Type B pancreatic cell (in vitro differentiated cells): Measurements from ENCODE around the gene ZSWIM3. TPM values are rescaled to one million over a fixed set of nuclear protein-coding genes. Genes with fewer than 3 reads are reported as not detected.

Experiments used
- DNase-seq: peaks from one replicate; pipeline ENCODE4 v3.0.0; 2021; ENCODE audit warnings: mixed read lengths; ENCODE audit not compliant: unreplicated experiment; ENCODE audit errors: extremely low spot score
- H3K27ac Mint-ChIP-seq: 2 replicates; pipeline ENCODE4 v1.8.0; 2021; ENCODE audit warnings: mild to moderate bottlenecking, mixed read lengths
- H3K27me3 Mint-ChIP-seq: 2 replicates; pipeline ENCODE4 v1.8.0; 2021; ENCODE audit warnings: mixed read lengths
- H3K36me3 Mint-ChIP-seq: 2 replicates; pipeline ENCODE4 v1.8.0; 2021; ENCODE audit warnings: mixed read lengths
- H3K4me1 Mint-ChIP-seq: one replicate; pipeline ENCODE4 v1.8.0; 2021; ENCODE audit warnings: mixed read lengths; ENCODE audit not compliant: unreplicated experiment
- H3K4me3 Mint-ChIP-seq: 2 replicates; pipeline ENCODE4 v1.8.0; 2021; ENCODE audit warnings: mild to moderate bottlenecking, mixed read lengths
- H3K9me3 Mint-ChIP-seq: 2 replicates; pipeline ENCODE4 v1.8.0; 2021; ENCODE audit warnings: mixed read lengths
- CTCF ChIP-seq: fragments of 200-600 bp; sonication (generic); conservative IDR thresholded peaks from 2 replicates; pipeline ENCODE4 v1.5.0; 2021; ENCODE audit warnings: antibody characterized with exemption, mild to moderate bottlenecking
- total RNA-seq: library from RNA; stranded (reverse); gene quantifications from 2 replicates; pipeline ENCODE4 v1.2.1, GENCODE V29; 2021; ENCODE audit warnings: low replicate concordance

Gene ZSWIM3
- total RNA-seq, 1 donor from 2014 or later, result 4.7 TPM

DNA sequence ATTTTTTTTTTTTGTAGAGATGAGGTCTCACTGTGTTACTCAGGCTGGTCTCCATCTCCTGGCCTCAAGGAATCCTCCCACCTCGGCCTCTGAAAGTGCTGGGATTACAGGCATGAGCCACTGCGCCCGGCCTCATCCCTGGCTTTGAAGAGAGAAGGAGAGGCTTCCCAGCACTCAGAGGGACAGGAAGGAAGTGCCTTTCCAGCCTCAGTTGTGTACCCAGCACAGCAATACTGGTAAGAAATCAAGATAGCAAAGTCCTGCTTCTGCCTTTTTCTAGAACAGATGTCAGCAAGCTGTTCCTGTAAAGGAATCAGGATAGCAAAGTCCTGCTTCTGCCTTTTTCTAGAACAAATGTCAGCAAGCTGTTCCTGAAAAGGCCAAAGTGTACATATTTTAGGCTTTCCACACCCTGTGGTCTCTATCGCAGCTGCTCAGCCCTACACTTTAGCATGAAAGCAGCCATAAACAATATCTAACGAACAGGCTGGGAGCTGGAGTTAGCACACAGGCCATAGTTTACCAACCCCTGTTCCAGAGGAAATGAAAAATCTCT, 60.8 kb downstream of the ZSWIM3 start:
- Mint-ChIP-seq H3K9me3 (no peaks in the 10 kb centered on the region), H3K4me1 (peaks cover 18% of the 10 kb centered on the region), H3K36me3 (no peaks in the 10 kb centered on the region), H3K4me3 (no peak overlapping the region), H3K27ac (no peak overlapping the region), H3K27me3 (peaks cover 13% of the 10 kb centered on the region)
- DNase-seq, result no peak
- no peak for TF ChIP-seq CTCF

DNA sequence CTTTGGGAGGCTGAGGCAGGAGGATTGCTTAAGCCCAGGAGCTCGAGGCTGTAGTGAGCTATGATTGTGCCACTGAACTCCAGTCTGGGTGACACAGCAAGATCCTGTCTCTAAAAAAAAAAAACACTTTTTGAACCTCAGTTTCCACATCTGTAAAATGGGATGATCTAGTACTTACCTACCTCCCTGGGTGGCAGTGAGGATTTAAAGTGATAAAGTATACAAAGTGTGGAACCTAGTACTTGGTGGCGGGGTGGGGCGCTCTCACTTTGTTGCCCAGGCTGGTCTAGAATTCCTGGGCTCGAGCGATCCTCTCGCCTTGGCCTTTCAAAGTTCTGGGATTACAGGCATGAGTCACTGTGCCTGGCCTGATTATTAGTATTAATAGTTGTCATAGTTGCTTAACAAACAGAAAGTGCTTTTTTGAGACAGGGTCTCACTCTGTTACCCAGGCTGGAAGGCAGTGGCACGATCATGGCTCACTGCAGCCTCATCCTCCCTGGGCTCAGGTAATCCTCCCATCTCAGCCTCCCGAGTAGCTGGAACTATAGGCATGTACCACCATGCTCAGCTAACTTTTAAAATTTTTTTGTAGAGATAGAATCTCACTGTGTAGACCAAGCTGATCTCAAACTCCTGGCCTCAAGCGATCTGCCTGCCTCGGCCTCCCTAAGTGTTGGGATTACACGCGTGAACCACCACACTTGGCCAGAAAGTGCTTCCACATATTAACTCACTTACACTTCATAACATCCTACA, 61.5 kb downstream of the ZSWIM3 start:
- Mint-ChIP-seq H3K27ac (no peak overlapping the region), H3K4me3 (no peak overlapping the region), H3K4me1 (peaks cover 18% of the 10 kb centered on the region), H3K9me3 (no peaks in the 10 kb centered on the region), H3K36me3 (no peaks in the 10 kb centered on the region), H3K27me3 (peaks cover 13% of the 10 kb centered on the region)
- TF ChIP-seq CTCF, result no peak
- no peak for DNase-seq

- no peak for TF ChIP-seq CTCF
- Mint-ChIP-seq H3K36me3 (no peaks in the 10 kb centered on the region), H3K4me3 (no peak overlapping the region), H3K27ac (no peak overlapping the region), H3K4me1 (peaks cover 16% of the 10 kb centered on the region), H3K9me3 (no peaks in the 10 kb centered on the region), H3K27me3 (peaks cover 13% of the 10 kb centered on the region)
- DNase-seq, result no peak
Measured at GRCh38 chr20:45919542-45920399, 62.4 kb downstream of the ZSWIM3 start.

GRCh38 chr20:45920462-45921336, 63.3 kb downstream of the ZSWIM3 start:
- Mint-ChIP-seq H3K27me3 (peaks cover 13% of the 10 kb centered on the region), H3K27ac (no peak overlapping the region), H3K4me1 (peaks cover 22% of the 10 kb centered on the region), H3K36me3 (no peaks in the 10 kb centered on the region), H3K9me3 (no peaks in the 10 kb centered on the region), H3K4me3 (no peak overlapping the region)
- TF ChIP-seq CTCF, result no peak
- no peak for DNase-seq
